CD14-positive monocyte (primary cell): ENCODE data around the gene ZSCAN26. TPM values are rescaled to one million over a fixed set of nuclear protein-coding genes. Genes with fewer than 3 reads are reported as not detected.

Experiments used
- DNase-seq, 3 donors: peaks; one replicate each; pipeline ENCODE4 v3.0.0-alpha.2; 2011 to 2022
- H2AFZ ChIP-seq: 2 replicates; pipeline ENCODE4 v1.6.0; 2012; ENCODE audit warnings: mild to moderate bottlenecking, low read depth, low read length, inconsistent platforms; ENCODE audit not compliant: insufficient read depth, poor library complexity, severe bottlenecking
- H3K27ac ChIP-seq, 2 donors: 1 replicate in 1 of 2; 2 replicates in 1 of 2; pipeline ENCODE4 v1.5.1; 2012 to 2013; ENCODE audit warnings: low read length in 2 of 2, control low read depth in 1 of 2, inconsistent platforms in 1 of 2, low read depth in 1 of 2, mild to moderate bottlenecking in 1 of 2
- H3K27me3 ChIP-seq, 2 donors: one replicate each; pipeline versions ENCODE4 v1.6.0 to v1.6.1; 2011 to 2013; ENCODE audit warnings: low read length in 2 of 2; ENCODE audit not compliant: control insufficient read depth in 2 of 2, insufficient read depth in 2 of 2
- H3K36me3 ChIP-seq, 2 donors: replicated peaks in 1 of 2; 1 replicate in 1 of 2; 2 replicates in 1 of 2; pipeline versions ENCODE4 v1.5.1 to v1.6.1; 2012 to 2013; ENCODE audit warnings: low read length in 2 of 2, control low read depth in 1 of 2, inconsistent platforms in 1 of 2, mild to moderate bottlenecking in 1 of 2; ENCODE audit not compliant: insufficient read depth in 2 of 2, control insufficient read depth in 1 of 2
- H3K4me1 ChIP-seq, 2 donors: 1 replicate in 1 of 2; 2 replicates in 1 of 2; pipeline versions ENCODE4 v1.5.1 to v1.6.1; 2012 to 2013; ENCODE audit warnings: low read length in 2 of 2, control low read depth in 1 of 2, inconsistent platforms in 1 of 2, mild to moderate bottlenecking in 1 of 2, moderate library complexity in 1 of 2; ENCODE audit not compliant: insufficient read depth in 2 of 2, control insufficient read depth in 1 of 2
- H3K4me2 ChIP-seq: replicated peaks from 2 replicates; pipeline ENCODE3; 2012; ENCODE audit warnings: low read length, moderate library complexity, mild to moderate bottlenecking; ENCODE audit not compliant: poor library complexity, severe bottlenecking; ENCODE audit errors: extremely low read depth
- H3K4me3 ChIP-seq, 3 experiments: fragments of 200-600 bp in 1 of 3; sonication (generic) in 1 of 3; replicated peaks in 1 of 3; 1 replicate in 2 of 3; 2 replicates in 1 of 3; pipeline ENCODE4 v1.5.1; 2011 to 2013; ENCODE audit warnings: low read length in 3 of 3, mild to moderate bottlenecking in 3 of 3, control low read depth in 2 of 3, low read depth in 2 of 3, inconsistent platforms in 1 of 3, moderate library complexity in 1 of 3
- H3K79me2 ChIP-seq: 2 replicates; pipeline ENCODE4 v1.6.0; 2012; ENCODE audit warnings: mild to moderate bottlenecking, control low read depth, inconsistent platforms, low read length, moderate library complexity; ENCODE audit not compliant: insufficient read depth
- H3K9ac ChIP-seq: 2 replicates; pipeline ENCODE4 v1.6.0; 2017; ENCODE audit warnings: low read length, mild to moderate bottlenecking; ENCODE audit not compliant: insufficient read depth, poor library complexity, severe bottlenecking
- H3K9me3 ChIP-seq, 2 donors: replicated peaks in 1 of 2; 1 replicate in 1 of 2; 2 replicates in 1 of 2; pipeline versions ENCODE4 v1.5.1 to v1.6.1; 2012 to 2013; ENCODE audit warnings: low read length in 2 of 2, control low read depth in 1 of 2; ENCODE audit not compliant: control insufficient read depth in 1 of 2, insufficient read depth in 1 of 2
- H4K20me1 ChIP-seq: 2 replicates; pipeline ENCODE4 v1.6.0; 2012; ENCODE audit warnings: mild to moderate bottlenecking, low read length, control low read depth, moderate library complexity; ENCODE audit not compliant: insufficient read depth
- H3K27ac Mint-ChIP-seq, 7 donors: one replicate each; pipeline ENCODE4 v1.8.0; 2020; ENCODE audit warnings: mild to moderate bottlenecking in 7 of 7, mixed read lengths in 7 of 7, moderate library complexity in 6 of 7, inconsistent platforms in 2 of 7
- H3K27me3 Mint-ChIP-seq, 3 donors: one replicate each; pipeline ENCODE4 v1.8.0; 2021 to 2022; ENCODE audit warnings: low read depth in 3 of 3, mild to moderate bottlenecking in 3 of 3, mixed read lengths in 3 of 3, moderate library complexity in 3 of 3, inconsistent platforms in 1 of 3
- H3K36me3 Mint-ChIP-seq, 2 donors: one replicate each; pipeline ENCODE4 v1.8.0; 2020; ENCODE audit warnings: mixed read lengths in 2 of 2, inconsistent platforms in 1 of 2, mild to moderate bottlenecking in 1 of 2
- H3K4me1 Mint-ChIP-seq: one replicate; pipeline ENCODE4 v1.8.0; 2020; ENCODE audit warnings: mild to moderate bottlenecking, mixed read lengths
- H3K4me3 Mint-ChIP-seq, 2 donors: one replicate each; pipeline ENCODE4 v1.8.0; 2020; ENCODE audit warnings: mild to moderate bottlenecking in 2 of 2, mixed read lengths in 2 of 2, moderate library complexity in 1 of 2
- H3K9me3 Mint-ChIP-seq, 7 donors: one replicate each; pipeline ENCODE4 v1.8.0; 2020 to 2022; ENCODE audit warnings: mixed read lengths in 7 of 7, mild to moderate bottlenecking in 6 of 7, moderate library complexity in 6 of 7, inconsistent platforms in 2 of 7
- CTCF ChIP-seq: fragments of 200-600 bp; IDR thresholded peaks from one replicate; pipeline ENCODE4 v1.8.0; 2022; ENCODE audit warnings: antibody characterized with exemption, mild to moderate bottlenecking
- WGBS: methylation state at CpG from one replicate; pipeline ENCODE4 v1.1.5; 2013; ENCODE audit warnings: missing lambda C conversion rate; ENCODE audit not compliant: insufficient coverage; 5-methylcytosine and 5-hydroxymethylcytosine counted together
- intact Hi-C, 2 donors: fragments of 100-400 bp; cut with micrococcal nuclease; formaldehyde crosslinking; loops; one replicate each; pipeline versions ENCODE4 v1.15.0 to v1.15.1; 2023
- polyA plus RNA-seq, 3 donors: library from polyadenylated mRNA; depleted of rRNA in 1 of 3; unstranded in 2 of 3; stranded (reverse) in 1 of 3; fragments of 300-500 nt in 2 of 3; fragments of >200 nt in 1 of 3; fragmentation: Illumina TruSeq in 2 of 3; gene quantifications; 1 replicate in 2 of 3; 2 replicates in 1 of 3; pipeline ENCODE4 v1.2.3, GENCODE V29; 2012 to 2021

The ZSCAN26 gene
- polyA plus RNA-seq, 3 donors, result 3.4 to 8.3 (median 3.5) TPM

- no peaks in the 10 kb centered on the region for H3K79me2 ChIP-seq
- Mint-ChIP-seq H3K27me3 (no peaks in the 10 kb centered on the region), H3K36me3 (no peaks in the 10 kb centered on the region), H3K9me3 (peaks cover 3 to 16% (median 7%) of the 10 kb centered on the region in 7 donors), H3K27ac (peak overlapping the region in 1 of 7 donors; percentile 47), H3K4me3 (no peak overlapping the region), H3K4me1 (no peaks in the 10 kb centered on the region)
- H2AFZ ChIP-seq, result no peak overlapping the region
- no peak for TF ChIP-seq CTCF
- H3K36me3 ChIP-seq, result no peaks in the 10 kb centered on the region
- DNase-seq, result no peak
- no peak overlapping the region for H3K27ac ChIP-seq
- no peak overlapping the region for H3K4me3 ChIP-seq
- intact Hi-C loops, result no loop called here
- peaks cover 0 to 4% of the 10 kb centered on the region in 2 donors for H3K9me3 ChIP-seq
- H3K9ac ChIP-seq, result no peak overlapping the region
- H4K20me1 ChIP-seq, result no peaks in the 10 kb centered on the region
- WGBS, result 87% methylated on average over 7 of the region's 9 CpGs
- H3K27me3 ChIP-seq, result no peaks in the 10 kb centered on the region
- no peak overlapping the region for H3K4me2 ChIP-seq
- no peaks in the 10 kb centered on the region for H3K4me1 ChIP-seq
These were observed 44.3 kb downstream of the ZSCAN26 start for GRCh38 chr6:28311139-28311823.

- H3K27me3 ChIP-seq, result no peaks in the 10 kb centered on the region
- Mint-ChIP-seq H3K27me3 (no peaks in the 10 kb centered on the region), H3K36me3 (no peaks in the 10 kb centered on the region), H3K27ac (no peak overlapping the region), H3K4me3 (no peak overlapping the region), H3K4me1 (no peaks in the 10 kb centered on the region), H3K9me3 (peaks cover 2 to 9% (median 4%) of the 10 kb centered on the region in 7 donors)
- no peaks in the 10 kb centered on the region for H4K20me1 ChIP-seq
- intact Hi-C loops, result no loop called here
- H3K9me3 ChIP-seq, result peaks cover 0 to 4% of the 10 kb centered on the region in 2 donors
- 94% methylated on average over 22 of the region's 23 CpGs for WGBS
- H3K79me2 ChIP-seq, result no peaks in the 10 kb centered on the region
- H3K9ac ChIP-seq, result no peak overlapping the region
- H3K27ac ChIP-seq, result no peak overlapping the region
- no peak overlapping the region for H3K4me3 ChIP-seq
- DNase-seq, result no peak
- H3K4me1 ChIP-seq, result no peaks in the 10 kb centered on the region
- H3K36me3 ChIP-seq, result no peaks in the 10 kb centered on the region
- no peak overlapping the region for H3K4me2 ChIP-seq
- TF ChIP-seq CTCF, result no peak
- H2AFZ ChIP-seq, result no peak overlapping the region
These were observed 46.0 kb downstream of the ZSCAN26 start for GRCh38 chr6:28312939-28313338.
